Sigmoid colon (tissue), 7 donors: Measurements from ENCODE around the gene KRTAP25-1. TPM values are rescaled to one million over a fixed set of nuclear protein-coding genes. Genes with fewer than 3 reads are reported as not detected.

Source experiments
- DNase-seq: peaks from one replicate; pipeline ENCODE4 v3.0.0-alpha.2; 2019
- H3K27ac ChIP-seq, 4 donors: fragments of 200-600 bp; sonication (generic); one replicate each; pipeline ENCODE4 v1.5.1; 2016 to 2019; ENCODE audit warnings: mild to moderate bottlenecking in 1 of 4
- H3K27me3 ChIP-seq, 3 donors: fragments of 200-600 bp; sonication (generic); one replicate each; pipeline ENCODE4 v1.5.1; 2019; ENCODE audit warnings: mild to moderate bottlenecking in 1 of 3
- H3K36me3 ChIP-seq, 4 donors: fragments of 200-600 bp; sonication (generic); one replicate each; pipeline ENCODE4 v1.5.1; 2016 to 2019
- H3K4me1 ChIP-seq, 4 donors: fragments of 200-600 bp; sonication (generic); one replicate each; pipeline ENCODE4 v1.5.1; 2017 to 2019
- H3K4me3 ChIP-seq, 4 donors: fragments of 200-600 bp; sonication (generic); one replicate each; pipeline ENCODE4 v1.5.1; 2017 to 2019; ENCODE audit warnings: mild to moderate bottlenecking in 2 of 4, moderate library complexity in 1 of 4
- H3K9me3 ChIP-seq, 4 donors: fragments of 200-600 bp in 3 of 4; sonication (generic) in 3 of 4; one replicate each; pipeline versions ENCODE4 v1.5.1 to v1.6.1; 2013 to 2019
- CTCF ChIP-seq, 4 experiments: fragments of 450-650 bp in 3 of 4; fragments of 200-600 bp in 1 of 4; IDR thresholded peaks; one replicate each; pipeline ENCODE4 v1.5.1; 2016 to 2019; ENCODE audit warnings: antibody characterized with exemption in 4 of 4, mild to moderate bottlenecking in 3 of 4, moderate library complexity in 2 of 4
- EP300 ChIP-seq, 4 donors: sonication (generic); formaldehyde crosslinking; IDR thresholded peaks; one replicate each; pipeline ENCODE4 v1.6.1; 2017; ENCODE audit warnings: antibody characterized with exemption in 4 of 4
- POLR2A ChIP-seq, 2 donors: fragments of 450-650 bp; IDR thresholded peaks; one replicate each; pipeline ENCODE4 v1.6.1; 2016; ENCODE audit warnings: antibody characterized with exemption in 2 of 2, mild to moderate bottlenecking in 2 of 2, moderate library complexity in 2 of 2
- POLR2AphosphoS5 ChIP-seq, 4 donors: sonication (generic); formaldehyde crosslinking; IDR thresholded peaks; one replicate each; pipeline ENCODE4 v1.6.1; 2017; ENCODE audit warnings: antibody characterized with exemption in 4 of 4
- WGBS, 2 donors: extraction: QIAGEN DNeasy Blood & Tissue Kit; methylation state at CpG; one replicate each; pipeline ENCODE4 v1.1.7; 2013; 5-methylcytosine and 5-hydroxymethylcytosine counted together
- intact Hi-C: fragments of 100-400 bp; cut with DNase I; formaldehyde crosslinking; loops from one replicate; pipeline ENCODE4 v1.15.1; 2023
- polyA plus RNA-seq, 3 donors: library from polyadenylated mRNA; stranded (reverse); fragments of 200-250 nt; gene quantifications; one replicate each; pipeline ENCODE4 v1.2.3, GENCODE V29; 2013
- total RNA-seq, 4 donors: library from RNA; depleted of rRNA; stranded (reverse); fragments of >200 nt; gene quantifications; one replicate each; pipeline ENCODE4 v1.1.0, GENCODE V29; 2016
- donor health status: healthy with polysubstance abuse.
- donor health status: Bipolar disorder and iron deficiency.
- donor health status: healthy.

The KRTAP25-1 gene
- total and polyA plus RNA-seq, 7 donors, result not detected

GRCh38 chr21:30245061-30245460, 44.3 kb downstream of the KRTAP25-1 start:
- no peaks in the 10 kb centered on the region for H3K4me1 ChIP-seq
- intact Hi-C loops, result no loop called here
- no peaks in the 10 kb centered on the region for H3K9me3 ChIP-seq
- TF ChIP-seq POLR2AphosphoS5 (IDR thresholded peaks at IDR 0.05) (no peak), CTCF (IDR thresholded peaks at IDR 0.05) (no peak)
- H3K27ac ChIP-seq, result no peak overlapping the region
- H3K27me3 ChIP-seq, result no peaks in the 10 kb centered on the region
- H3K36me3 ChIP-seq, result no peaks in the 10 kb centered on the region
- no peak for DNase-seq
- no peak overlapping the region for H3K4me3 ChIP-seq

GRCh38 chr21:30243691-30244090, 45.6 kb downstream of the KRTAP25-1 start:
- TF ChIP-seq EP300 (IDR thresholded peaks at IDR 0.05), result no peak
- no peak for TF ChIP-seq POLR2A (IDR thresholded peaks at IDR 0.05)
- no peak for TF ChIP-seq CTCF (IDR thresholded peaks at IDR 0.05)
- no peak for TF ChIP-seq POLR2AphosphoS5 (IDR thresholded peaks at IDR 0.05)
- H3K4me1 ChIP-seq, result no peaks in the 10 kb centered on the region
- intact Hi-C loops, result no loop called here

GRCh38 chr21:30240661-30241060, 48.7 kb downstream of the KRTAP25-1 start:
- WGBS, 2 donors, result 66 to 67% methylated on average over 3 of the region's 3 CpGs
- Histone ChIP-seq H3K27ac (no peak overlapping the region), H3K4me1 (no peaks in the 10 kb centered on the region), H3K4me3 (no peak overlapping the region), H3K36me3 (no peaks in the 10 kb centered on the region), H3K27me3 (no peaks in the 10 kb centered on the region), H3K9me3 (no peaks in the 10 kb centered on the region)
- TF ChIP-seq CTCF (IDR thresholded peaks at IDR 0.05) (no peak), POLR2A (IDR thresholded peaks at IDR 0.05) (no peak), POLR2AphosphoS5 (IDR thresholded peaks at IDR 0.05) (no peak), EP300 (IDR thresholded peaks at IDR 0.05) (no peak)
- intact Hi-C loops, result no loop called here
- DNase-seq, result no peak

More at GRCh38 chr21:30243691-30244090, 45.6 kb downstream of the KRTAP25-1 start:
- Histone ChIP-seq H3K27me3 (no peaks in the 10 kb centered on the region), H3K27ac (no peak overlapping the region), H3K4me3 (no peak overlapping the region), H3K9me3 (no peaks in the 10 kb centered on the region), H3K36me3 (no peaks in the 10 kb centered on the region)
- no peak for DNase-seq

Other genes with a start within 250 kb of the KRTAP25-1 start
- gene CLDN17, start 122.7 kb downstream of the KRTAP25-1 start, total RNA-seq, result not detected
- gene CLDN17, start 122.7 kb downstream of the KRTAP25-1 start, polyA plus RNA-seq, result not detected
- gene CLDN8, start 73.4 kb downstream of the KRTAP25-1 start, total RNA-seq, result under 1 TPM in 1 of 4 donors, not detected in 3; 0.71 TPM
- gene CLDN8, start 73.4 kb downstream of the KRTAP25-1 start, polyA plus RNA-seq, result 10 to 100 TPM in 1 of 3 donors, 1 to 10 TPM in 2; 3.1 to 21.0 (median 6.9) TPM
- not detected for gene KRTAP24-1, start 6.6 kb downstream of the KRTAP25-1 start, total RNA-seq
- gene KRTAP24-1, start 6.6 kb downstream of the KRTAP25-1 start, polyA plus RNA-seq, result not detected
- gene KRTAP26-1, start 30.8 kb upstream of the KRTAP25-1 start, total RNA-seq, result not detected
- gene KRTAP26-1, start 30.8 kb upstream of the KRTAP25-1 start, polyA plus RNA-seq, result not detected
- gene KRTAP27-1, start 48.2 kb upstream of the KRTAP25-1 start, total RNA-seq, result not detected
- gene KRTAP27-1, start 48.2 kb upstream of the KRTAP25-1 start, polyA plus RNA-seq, result not detected
- not detected for gene KRTAP23-1, start 59.1 kb upstream of the KRTAP25-1 start, total RNA-seq
- gene KRTAP23-1, start 59.1 kb upstream of the KRTAP25-1 start, polyA plus RNA-seq, result not detected
- gene KRTAP13-2, start 82.8 kb upstream of the KRTAP25-1 start, total RNA-seq, result not detected
- 1 to 10 TPM; 1.8 to 6.0 (median 2.4) TPM for gene KRTAP13-2, start 82.8 kb upstream of the KRTAP25-1 start, polyA plus RNA-seq
- not detected for gene KRTAP13-1, start 106.5 kb upstream of the KRTAP25-1 start, total RNA-seq
- not detected for gene KRTAP13-1, start 106.5 kb upstream of the KRTAP25-1 start, polyA plus RNA-seq
- gene KRTAP13-3, start 136.4 kb upstream of the KRTAP25-1 start, total RNA-seq, result not detected
- not detected for gene KRTAP13-3, start 136.4 kb upstream of the KRTAP25-1 start, polyA plus RNA-seq
- gene KRTAP13-4, start 140.7 kb upstream of the KRTAP25-1 start, total RNA-seq, result not detected
- not detected for gene KRTAP13-4, start 140.7 kb upstream of the KRTAP25-1 start, polyA plus RNA-seq
- gene KRTAP15-1, start 150.8 kb upstream of the KRTAP25-1 start, total RNA-seq, result not detected
- gene KRTAP15-1, start 150.8 kb upstream of the KRTAP25-1 start, polyA plus RNA-seq, result not detected
- gene KRTAP19-1, start 190.9 kb upstream of the KRTAP25-1 start, total RNA-seq, result not detected
- gene KRTAP19-1, start 190.9 kb upstream of the KRTAP25-1 start, polyA plus RNA-seq, result not detected
- not detected for gene KRTAP19-2, start 197.9 kb upstream of the KRTAP25-1 start, total RNA-seq
- not detected for gene KRTAP19-2, start 197.9 kb upstream of the KRTAP25-1 start, polyA plus RNA-seq
- not detected for gene KRTAP19-3, start 202.5 kb upstream of the KRTAP25-1 start, total RNA-seq
- not detected for gene KRTAP19-3, start 202.5 kb upstream of the KRTAP25-1 start, polyA plus RNA-seq
- not detected for gene KRTAP19-4, start 207.7 kb upstream of the KRTAP25-1 start, total RNA-seq
- gene KRTAP19-4, start 207.7 kb upstream of the KRTAP25-1 start, polyA plus RNA-seq, result not detected
- not detected for gene KRTAP19-5, start 212.6 kb upstream of the KRTAP25-1 start, total RNA-seq
- gene KRTAP19-5, start 212.6 kb upstream of the KRTAP25-1 start, polyA plus RNA-seq, result not detected